Trophoblast cell (in vitro differentiated cells and primary cell): ENCODE results near the gene NUDT8.

Source experiments
- DNase-seq, 2 donors: peaks; one replicate each; pipeline ENCODE4 v3.0.0-alpha.2; 2016
- H2AFZ ChIP-seq: 2 replicates; pipeline ENCODE4 v1.6.1; 2013; ENCODE audit warnings: low read length, moderate library complexity, mild to moderate bottlenecking; ENCODE audit not compliant: insufficient read depth, poor library complexity
- H2AK5ac ChIP-seq: 2 replicates; pipeline ENCODE4 v1.6.1; 2013; ENCODE audit warnings: mild to moderate bottlenecking, low read length
- H2BK120ac ChIP-seq: 2 replicates; pipeline ENCODE4 v1.6.1; 2013; ENCODE audit warnings: low read length, mild to moderate bottlenecking, moderate library complexity; ENCODE audit not compliant: insufficient read depth, poor library complexity
- H2BK12ac ChIP-seq: 2 replicates; pipeline ENCODE4 v1.6.1; 2013; ENCODE audit warnings: mild to moderate bottlenecking, low read length, moderate library complexity
- H2BK5ac ChIP-seq: 2 replicates; pipeline ENCODE4 v1.6.1; 2013; ENCODE audit warnings: low read length, low read depth, moderate library complexity, mild to moderate bottlenecking; ENCODE audit not compliant: poor library complexity
- H3K14ac ChIP-seq: 2 replicates; pipeline ENCODE4 v1.6.1; 2013; ENCODE audit warnings: mild to moderate bottlenecking, low read length
- H3K18ac ChIP-seq: 2 replicates; pipeline ENCODE4 v1.6.1; 2013; ENCODE audit warnings: mild to moderate bottlenecking, low read length
- H3K23ac ChIP-seq: 2 replicates; pipeline ENCODE4 v1.6.1; 2013; ENCODE audit warnings: low read length
- H3K27ac ChIP-seq: 2 replicates; pipeline ENCODE4 v1.5.1; 2013; ENCODE audit warnings: low read depth, mild to moderate bottlenecking, inconsistent platforms, low read length, moderate library complexity
- H3K27me3 ChIP-seq: 2 replicates; pipeline ENCODE4 v1.6.1; 2013; ENCODE audit warnings: inconsistent platforms, mild to moderate bottlenecking, low read length, moderate library complexity; ENCODE audit not compliant: insufficient read depth
- H3K36me3 ChIP-seq, 2 experiments: 1 replicate in 1 of 2; 2 replicates in 1 of 2; pipeline ENCODE4 v1.6.1; 2013; ENCODE audit warnings: low read length in 2 of 2, mild to moderate bottlenecking in 2 of 2, moderate library complexity in 1 of 2; ENCODE audit not compliant: insufficient read depth in 2 of 2, control insufficient read depth in 1 of 2
- H3K4ac ChIP-seq: 2 replicates; pipeline ENCODE4 v1.6.1; 2013; ENCODE audit warnings: low read depth, mild to moderate bottlenecking, low read length, moderate library complexity
- H3K4me1 ChIP-seq, 2 experiments: 1 replicate in 1 of 2; 2 replicates in 1 of 2; pipeline ENCODE4 v1.6.1; 2013; ENCODE audit warnings: low read length in 2 of 2, mild to moderate bottlenecking in 2 of 2, moderate library complexity in 1 of 2; ENCODE audit not compliant: insufficient read depth in 2 of 2, control insufficient read depth in 1 of 2
- H3K4me2 ChIP-seq: 2 replicates; pipeline ENCODE4 v1.6.1; 2013; ENCODE audit warnings: inconsistent platforms, mild to moderate bottlenecking, low read length, moderate library complexity
- H3K4me3 ChIP-seq: 2 replicates; pipeline ENCODE4 v1.5.1; 2013; ENCODE audit warnings: mild to moderate bottlenecking, low read depth, low read length, inconsistent platforms
- H3K79me1 ChIP-seq: one replicate; pipeline ENCODE4 v1.6.1; 2013; ENCODE audit warnings: low read length
- H3K79me2 ChIP-seq: 2 replicates; pipeline ENCODE4 v1.6.1; 2013; ENCODE audit warnings: low read length, mild to moderate bottlenecking; ENCODE audit not compliant: control insufficient read depth, insufficient read depth, poor library complexity
- H3K9ac ChIP-seq: 2 replicates; pipeline ENCODE4 v1.6.1; 2013; ENCODE audit warnings: mild to moderate bottlenecking, low read length
- H3K9me3 ChIP-seq: 2 replicates; pipeline ENCODE4 v1.6.1; 2013; ENCODE audit warnings: low read depth, mild to moderate bottlenecking, control low read depth, inconsistent platforms, low read length; ENCODE audit not compliant: insufficient read depth
- H4K12ac ChIP-seq: 2 replicates; pipeline ENCODE4 v1.6.1; 2013; ENCODE audit warnings: low read depth, mild to moderate bottlenecking, low read length, moderate library complexity
- H4K8ac ChIP-seq: 2 replicates; pipeline ENCODE4 v1.6.1; 2013; ENCODE audit warnings: low read depth, mild to moderate bottlenecking, low read length, moderate library complexity
- H4K91ac ChIP-seq: one replicate; pipeline ENCODE4 v1.6.1; 2013; ENCODE audit warnings: low read depth, mild to moderate bottlenecking, low read length, moderate library complexity
- WGBS: extraction: QIAGEN DNeasy Blood & Tissue Kit; methylation state at CpG from one replicate; pipeline ENCODE4 v1.1.7; 2013; ENCODE audit warnings: missing lambda C conversion rate; ENCODE audit not compliant: insufficient read length, insufficient coverage; ENCODE audit errors: extremely low coverage; 5-methylcytosine and 5-hydroxymethylcytosine counted together

NUDT8 gene

GRCh38 chr11:67646535-67647336 lies 17.0 kb upstream of the NUDT8 start:
- no peaks in the 10 kb centered on the region for H3K79me2 ChIP-seq
- no peak overlapping the region for H2AK5ac ChIP-seq
- no peak overlapping the region for H3K23ac ChIP-seq
- no peaks in the 10 kb centered on the region for H3K79me1 ChIP-seq
- no peak overlapping the region for H4K12ac ChIP-seq
- WGBS, result no CpG with 5 or more reads among the region's 24 CpGs
- H4K91ac ChIP-seq, result no peak overlapping the region
- no peak overlapping the region for H2BK5ac ChIP-seq
- no peak overlapping the region for H3K27ac ChIP-seq
- H3K9me3 ChIP-seq, result peaks cover 4% of the 10 kb centered on the region
- H4K8ac ChIP-seq, result no peak overlapping the region
- H3K36me3 ChIP-seq, result no peaks in the 10 kb centered on the region
- H3K4me3 ChIP-seq, result no peak overlapping the region
- H2AFZ ChIP-seq, result no peak overlapping the region
- H3K9ac ChIP-seq, result no peak overlapping the region
- no peaks in the 10 kb centered on the region for H3K27me3 ChIP-seq
- H3K4me1 ChIP-seq, result no peaks in the 10 kb centered on the region
- no peak overlapping the region for H3K14ac ChIP-seq
- no peak overlapping the region for H3K18ac ChIP-seq
- no peak overlapping the region for H2BK12ac ChIP-seq
- no peak overlapping the region for H2BK120ac ChIP-seq
- H3K4ac ChIP-seq, result no peak overlapping the region
- H3K4me2 ChIP-seq, result no peak overlapping the region
- no peak for DNase-seq

- no peak overlapping the region for H3K18ac ChIP-seq
- no peak overlapping the region for H3K23ac ChIP-seq
- no peaks in the 10 kb centered on the region for H3K4me1 ChIP-seq
- H3K79me2 ChIP-seq, result no peaks in the 10 kb centered on the region
- no peak overlapping the region for H3K9ac ChIP-seq
- no peak overlapping the region for H2AK5ac ChIP-seq
- no peak overlapping the region for H4K12ac ChIP-seq
- H2BK120ac ChIP-seq, result no peak overlapping the region
- H3K27ac ChIP-seq, result no peak overlapping the region
- no peak overlapping the region for H4K8ac ChIP-seq
- H3K4me2 ChIP-seq, result no peak overlapping the region
- no peak overlapping the region for H2AFZ ChIP-seq
- no peaks in the 10 kb centered on the region for H3K36me3 ChIP-seq
- no peaks in the 10 kb centered on the region for H3K27me3 ChIP-seq
- peaks cover 7% of the 10 kb centered on the region for H3K9me3 ChIP-seq
- H3K4me3 ChIP-seq, result no peak overlapping the region
- no peak overlapping the region for H2BK5ac ChIP-seq
- H2BK12ac ChIP-seq, result no peak overlapping the region
- no CpG with 5 or more reads among the region's 24 CpGs for WGBS
- H4K91ac ChIP-seq, result no peak overlapping the region
- no peak overlapping the region for H3K4ac ChIP-seq
- no peak overlapping the region for H3K14ac ChIP-seq
- DNase-seq, result no peak
- H3K79me1 ChIP-seq, result no peaks in the 10 kb centered on the region
Observed at GRCh38 chr11:67645521-67646461, 16.1 kb upstream of the NUDT8 start.

- H2BK12ac ChIP-seq, result no peak overlapping the region
Observed at GRCh38 chr11:67644472-67645418, 15.0 kb upstream of the NUDT8 start.

GRCh38 chr11:67644042-67644441 lies 14.3 kb upstream of the NUDT8 start:
- no peak overlapping the region for H3K23ac ChIP-seq
- H2AFZ ChIP-seq, result no peak overlapping the region
- no peak overlapping the region for H3K9ac ChIP-seq
- H3K79me1 ChIP-seq, result no peaks in the 10 kb centered on the region
- H2BK12ac ChIP-seq, result no peak overlapping the region
- H2BK5ac ChIP-seq, result no peak overlapping the region
- no peak overlapping the region for H3K4me2 ChIP-seq
- no peaks in the 10 kb centered on the region for H3K4me1 ChIP-seq
- H3K4ac ChIP-seq, result no peak overlapping the region
- H3K27me3 ChIP-seq, result no peaks in the 10 kb centered on the region
- H4K8ac ChIP-seq, result no peak overlapping the region
- H3K14ac ChIP-seq, result no peak overlapping the region
- no peak overlapping the region for H2BK120ac ChIP-seq
- peak in 1 of 2 donors; percentile 47 for DNase-seq
- H3K4me3 ChIP-seq, result no peak overlapping the region
- no peak overlapping the region for H3K27ac ChIP-seq
- no CpG with 5 or more reads among the region's 5 CpGs for WGBS
- H4K91ac ChIP-seq, result no peak overlapping the region
- H3K36me3 ChIP-seq, result no peaks in the 10 kb centered on the region
- H3K18ac ChIP-seq, result no peak overlapping the region
- no peak overlapping the region for H2AK5ac ChIP-seq
- no peaks in the 10 kb centered on the region for H3K79me2 ChIP-seq
- H4K12ac ChIP-seq, result no peak overlapping the region
- peaks cover 5% of the 10 kb centered on the region for H3K9me3 ChIP-seq

More at GRCh38 chr11:67644472-67645418, 15.0 kb upstream of the NUDT8 start:
- no peak for DNase-seq
- Histone ChIP-seq H3K4me3 (no peak overlapping the region), H3K79me1 (no peaks in the 10 kb centered on the region), H4K91ac (no peak overlapping the region), H3K36me3 (no peaks in the 10 kb centered on the region), H2BK120ac (no peak overlapping the region), H4K8ac (no peak overlapping the region), H3K4me2 (no peak overlapping the region), H3K4ac (no peak overlapping the region), H2AK5ac (no peak overlapping the region), H3K18ac (no peak overlapping the region), H3K9me3 (peaks cover 7% of the 10 kb centered on the region), H3K27me3 (no peaks in the 10 kb centered on the region), H2AFZ (no peak overlapping the region), H3K9ac (no peak overlapping the region), H3K14ac (no peak overlapping the region), H3K27ac (no peak overlapping the region), H3K4me1 (no peaks in the 10 kb centered on the region), H3K23ac (no peak overlapping the region), H4K12ac (no peak overlapping the region), H3K79me2 (no peaks in the 10 kb centered on the region), H2BK5ac (no peak overlapping the region)
- WGBS, result no CpG with 5 or more reads among the region's 22 CpGs
